ENCODE data around the gene ZDHHC7.

GRCh38 chr16:85002608-85003007 lies 8.7 kb downstream of the ZDHHC7 start:
- TF ChIP-seq EZH2phosphoT487 (IDR thresholded peaks at IDR 0.05; ENCODE audit: insufficient read depth, low read depth) (no peak), EZH2 (IDR thresholded peaks at IDR 0.05; ENCODE audit: insufficient read depth, poor library complexity, severe bottlenecking) (no peak)
